NB4 (cell line): ENCODE data around the gene LRWD1.
"Not testable (repeated sequence)": the region's sequence is repeated elsewhere in the genome, so short reads cannot be mapped to it uniquely, and the experiment has no call there.

Experiments
- DNase-seq: peaks from one replicate; pipeline ENCODE4 v3.0.0; 2010; ENCODE audit warnings: low read depth
- H3K4me3 ChIP-seq: one replicate; pipeline ENCODE4 v1.5.1; 2011; ENCODE audit warnings: mild to moderate bottlenecking, low read depth, low read length, moderate library complexity
- CTCF ChIP-seq: IDR thresholded peaks from one replicate; pipeline ENCODE4 v1.5.1; 2012; ENCODE audit warnings: low read depth, low read length
- MAX ChIP-seq: IDR thresholded peaks from 2 replicates; pipeline ENCODE4 v1.6.1; 2011; ENCODE audit warnings: low read depth, low read length
- MYC ChIP-seq: IDR thresholded peaks from 2 replicates; pipeline ENCODE4 v1.6.1; 2011; ENCODE audit warnings: low read depth, low read length
- POLR2A ChIP-seq: IDR thresholded peaks from 2 replicates; pipeline ENCODE4 v1.6.1; 2011; ENCODE audit warnings: mild to moderate bottlenecking; ENCODE audit not compliant: insufficient read length; ENCODE audit errors: extremely low read depth

The LRWD1 gene

GRCh38 chr7:102469351-102469971 is 4.7 kb downstream of the LRWD1 start:
- DNase-seq: no peak
- TF ChIP-seq CTCF (no peak), MAX (no peak), POLR2A (no peak), MYC (no peak)
- no peak overlapping the region for H3K4me3 ChIP-seq

GRCh38 chr7:102469972-102470825 is 5.4 kb downstream of the LRWD1 start:
- no peak for DNase-seq
- no peak overlapping the region for H3K4me3 ChIP-seq
- TF ChIP-seq MAX (no peak), CTCF (no peak), MYC (no peak), POLR2A (no peak)

GRCh38 chr7:102471791-102472125 is 7.0 kb downstream of the LRWD1 start:
- TF ChIP-seq MYC: no peak
- TF ChIP-seq CTCF: no peak
- TF ChIP-seq POLR2A: no peak
- no peak for TF ChIP-seq MAX
- H3K4me3 ChIP-seq: no peak overlapping the region
- DNase-seq: no peak

- no peak overlapping the region for H3K4me3 ChIP-seq
- TF ChIP-seq POLR2A (no peak), CTCF (no peak), MYC (no peak), MAX (no peak)
- DNase-seq: no peak
Measured at GRCh38 chr7:102472126-102473041, 7.6 kb downstream of the LRWD1 start.

- H3K4me3 ChIP-seq: no peak overlapping the region
- DNase-seq: no peak
- TF ChIP-seq POLR2A (no peak), MAX (no peak), MYC (no peak), CTCF (no peak)
Measured at GRCh38 chr7:102473271-102473991, 8.6 kb downstream of the LRWD1 start.

GRCh38 chr7:102474116-102474515 is 9.3 kb downstream of the LRWD1 start:
- H3K4me3 ChIP-seq, DNase-seq: not testable (repeated sequence)

- H3K4me3 ChIP-seq, DNase-seq: not testable (repeated sequence)
Measured at GRCh38 chr7:102474736-102475435, 10.1 kb downstream of the LRWD1 start.
